GM12874 (cell line): ENCODE measurements around the gene LRP1-AS.

Experiments
- CTCF ChIP-seq: IDR thresholded peaks from 2 replicates; pipeline ENCODE4 v1.5.1; 2011; ENCODE audit warnings: low read depth, mild to moderate bottlenecking, control low read depth, low read length, moderate library complexity; ENCODE audit not compliant: insufficient read depth

The LRP1-AS gene

GRCh38 chr12:57164966-57165625 lies 17.7 kb upstream of the LRP1-AS start:
- no peak for TF ChIP-seq CTCF

- TF ChIP-seq CTCF: no peak
Measured at GRCh38 chr12:57164454-57164853, 17.0 kb upstream of the LRP1-AS start.

GRCh38 chr12:57162553-57163125 lies 15.2 kb upstream of the LRP1-AS start:
- no peak for TF ChIP-seq CTCF

GRCh38 chr12:57161491-57161890 lies 14.1 kb upstream of the LRP1-AS start:
- TF ChIP-seq CTCF: no peak

- no peak for TF ChIP-seq CTCF
Measured at GRCh38 chr12:57160741-57161140, 13.3 kb upstream of the LRP1-AS start.

GRCh38 chr12:57160040-57160439 lies 12.6 kb upstream of the LRP1-AS start:
- TF ChIP-seq CTCF: no peak

GRCh38 chr12:57159311-57159710 lies 11.9 kb upstream of the LRP1-AS start:
- no peak for TF ChIP-seq CTCF
